Suppressor macrophage treated with lipopolysaccharide for 1 hour (primary cell): ENCODE measurements around the gene GNGT1.

Source experiments
- DNase-seq, 3 donors: peaks; one replicate each; pipeline ENCODE4 v3.0.0-alpha.2; 2020 to 2022

The GNGT1 gene

GRCh38 chr7:93906267-93906666, at the start of gene GNGT1:
Gene GNGT1, plus strand, starts transcription at chr7:93906567. Its CDS starts 180 bp downstream, at chr7:93906747.
- no peak for DNase-seq

DNA sequence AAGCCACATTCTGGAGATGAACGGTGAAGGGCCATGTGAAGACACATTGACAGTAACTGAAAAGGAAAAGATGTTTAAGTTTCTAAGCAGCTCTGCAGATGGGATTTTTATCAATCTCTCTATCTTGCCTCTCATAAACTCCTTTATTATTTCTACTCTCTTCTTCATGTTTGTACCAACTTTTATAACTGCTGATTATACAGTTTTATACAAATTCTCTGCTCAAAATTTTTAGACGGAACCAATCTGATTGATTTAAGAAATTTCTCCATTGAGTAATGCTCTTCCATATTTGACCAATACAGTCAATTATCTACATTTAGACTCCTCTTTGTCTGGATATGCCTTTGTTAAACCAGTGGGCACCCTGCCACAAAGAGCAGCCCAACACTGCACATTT, 47.5 kb upstream of the GNGT1 start:
- no peak for DNase-seq

- DNase-seq: no peak
These were observed 46.1 kb upstream of the GNGT1 start for GRCh38 chr7:93860261-93860660.

GRCh38 chr7:93861325-93861949, 44.9 kb upstream of the GNGT1 start:
- no peak for DNase-seq

DNA sequence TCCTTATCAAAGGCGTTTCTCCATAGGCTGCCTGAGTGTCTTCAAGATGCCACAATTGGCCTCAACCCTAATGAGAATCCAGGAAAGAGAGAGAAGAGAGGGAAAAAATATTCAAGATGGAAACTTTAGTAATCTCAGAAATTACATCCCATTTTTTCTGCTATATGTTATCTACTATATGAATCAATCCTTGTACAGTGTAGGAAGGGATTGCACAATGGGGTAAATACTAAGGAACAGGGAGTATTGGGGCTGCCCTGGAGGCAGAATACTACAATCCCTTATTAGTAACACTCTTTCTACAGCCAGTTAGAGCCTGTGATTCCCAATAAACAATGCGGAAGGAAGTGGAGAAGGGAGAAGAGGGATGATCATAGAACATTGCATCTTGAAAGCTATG, 43.7 kb upstream of the GNGT1 start:
- no peak for DNase-seq

GRCh38 chr7:93866886-93867285, 39.5 kb upstream of the GNGT1 start:
- DNase-seq: no peak

DNA sequence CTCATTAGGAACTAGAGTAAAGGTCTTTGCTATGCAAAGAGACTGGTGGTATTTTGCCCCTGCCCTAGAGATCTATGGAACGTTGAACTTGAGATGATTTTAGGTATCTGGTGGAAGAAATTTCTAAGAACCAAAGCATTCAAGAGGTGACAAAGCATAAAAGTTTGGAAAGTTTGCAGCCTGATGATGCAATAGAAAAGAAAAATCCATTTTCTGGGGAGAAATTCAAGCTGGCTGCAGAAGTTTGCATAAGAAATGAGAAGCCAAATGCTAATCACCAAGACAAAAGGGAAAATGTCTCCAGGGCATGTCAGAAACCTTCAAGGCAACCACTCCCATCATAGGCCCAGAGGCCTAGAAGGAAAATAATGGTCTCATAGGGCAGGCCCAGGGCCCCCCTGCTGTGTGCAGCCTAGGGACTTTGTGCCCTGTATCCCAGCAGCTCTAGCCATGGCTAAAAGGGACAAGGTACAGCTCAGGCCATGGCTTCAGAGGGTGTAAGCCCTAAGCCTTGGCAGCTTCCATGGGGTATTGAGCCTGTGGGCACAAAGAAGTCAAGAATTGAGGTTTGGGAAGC, 32.3 kb upstream of the GNGT1 start:
- no peak for DNase-seq

- no peak for DNase-seq
These were observed 28.6 kb upstream of the GNGT1 start for GRCh38 chr7:93877742-93878141.

DNA sequence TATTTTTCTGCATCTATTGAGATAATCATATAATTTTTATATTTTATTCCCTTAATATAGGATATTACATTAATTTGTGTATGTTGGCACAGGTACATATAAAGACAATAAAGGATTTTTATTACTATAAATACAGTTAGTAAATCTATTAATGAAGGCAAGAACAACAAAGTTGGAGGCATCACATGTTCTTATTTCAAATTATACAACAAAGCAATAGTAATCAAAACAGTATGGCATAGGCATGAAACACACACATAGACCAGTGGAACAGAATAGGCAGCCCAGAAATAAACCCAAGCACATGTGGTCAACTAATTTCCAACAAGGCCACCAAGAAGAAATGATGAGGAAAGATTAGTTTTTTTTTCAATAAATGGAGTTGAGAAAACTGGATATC, 27.0 kb upstream of the GNGT1 start:
- DNase-seq: no peak

GRCh38 chr7:93882468-93882867, 23.9 kb upstream of the GNGT1 start:
- no peak for DNase-seq

DNA sequence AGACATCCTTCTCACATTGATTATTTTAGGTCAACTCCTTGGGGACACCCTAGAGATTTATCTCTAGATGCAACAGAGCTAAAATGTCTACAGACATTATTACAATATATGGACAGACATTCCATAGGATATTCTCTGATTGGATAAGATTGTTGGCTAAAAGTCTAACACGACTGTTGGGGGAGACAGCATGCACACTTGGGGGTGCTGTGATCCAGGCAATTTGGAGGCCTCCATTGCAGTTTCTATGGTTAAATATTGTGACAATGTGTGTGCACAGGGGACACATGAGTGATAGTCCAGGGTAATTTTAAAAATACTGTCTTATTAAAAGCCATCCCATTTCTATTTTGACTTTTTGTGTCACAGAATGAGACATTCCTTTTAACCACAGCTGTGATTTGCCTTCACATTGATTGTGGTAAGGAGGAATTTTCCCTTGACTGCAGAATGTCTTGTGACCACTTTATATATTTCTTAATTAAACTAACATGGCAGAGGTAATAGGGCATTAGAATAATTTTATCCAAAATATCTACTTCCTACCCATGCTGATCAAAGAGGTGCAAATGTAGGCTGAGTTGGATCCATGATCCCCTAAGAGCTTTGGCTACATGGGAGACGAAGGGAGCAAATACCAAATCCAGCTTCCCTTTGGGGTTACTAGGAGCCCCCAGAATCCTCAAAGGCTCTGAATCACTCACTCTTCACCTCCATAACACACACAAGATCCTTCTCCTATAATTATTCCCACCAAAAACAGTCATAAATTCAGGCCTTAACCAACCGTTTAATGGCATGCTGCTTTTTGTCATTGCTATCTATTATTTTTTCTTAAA, 23.1 kb upstream of the GNGT1 start:
- DNase-seq: no peak

DNA sequence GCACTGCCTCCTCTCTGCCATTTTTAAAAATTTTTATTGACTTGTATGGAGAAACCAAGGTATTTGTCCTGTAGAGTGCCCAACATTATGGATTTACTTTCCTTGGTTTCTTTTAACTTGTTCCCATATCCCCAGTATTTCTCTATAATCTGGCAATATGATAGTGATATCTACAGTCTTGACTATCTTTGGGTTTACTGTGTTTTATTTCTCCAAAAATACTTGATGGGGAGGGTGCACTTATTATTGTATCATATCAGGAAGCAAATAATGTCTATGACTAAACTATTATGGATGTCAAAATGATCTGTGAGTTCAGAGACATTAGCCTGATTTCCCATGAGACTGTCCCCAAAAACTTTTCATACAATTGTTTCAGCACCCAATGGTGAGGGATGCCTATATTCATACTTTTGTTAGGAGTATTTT, 22.4 kb upstream of the GNGT1 start:
- no peak for DNase-seq

DNA sequence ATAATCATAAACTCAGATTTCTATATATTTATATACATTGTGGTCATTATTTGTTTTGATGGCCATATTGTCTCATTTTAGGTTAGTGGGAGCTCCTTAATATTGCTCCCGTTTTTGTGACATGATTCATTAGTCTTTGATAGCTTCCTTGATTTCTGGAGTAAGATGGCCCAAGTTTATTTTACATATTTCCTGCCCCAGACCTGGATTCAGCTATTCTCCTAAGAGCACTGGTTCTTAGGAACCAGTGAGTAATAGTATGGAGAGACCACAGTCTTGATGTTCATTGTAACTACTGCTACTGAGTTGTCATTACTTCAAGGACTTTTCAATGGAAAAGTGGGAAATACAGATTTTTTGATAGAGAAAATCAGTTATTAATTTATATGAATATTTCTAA, 21.8 kb upstream of the GNGT1 start:
- no peak for DNase-seq

GRCh38 chr7:93889261-93889660, 17.1 kb upstream of the GNGT1 start:
- no peak for DNase-seq

GRCh38 chr7:93890041-93890463, 16.3 kb upstream of the GNGT1 start:
- DNase-seq: peak in 1 of 3 donors; percentile 19

- DNase-seq: peak; percentile 53 to 72 (median 67)
These were observed 15.8 kb upstream of the GNGT1 start, which contains the start of gene TFPI2 for GRCh38 chr7:93890464-93891068. Gene TFPI2, minus strand, starts transcription at chr7:93890753. Its CDS starts 75 bp downstream, at chr7:93890678.

- no peak for DNase-seq
These were observed 11.9 kb upstream of the GNGT1 start for GRCh38 chr7:93894426-93894825.

DNA sequence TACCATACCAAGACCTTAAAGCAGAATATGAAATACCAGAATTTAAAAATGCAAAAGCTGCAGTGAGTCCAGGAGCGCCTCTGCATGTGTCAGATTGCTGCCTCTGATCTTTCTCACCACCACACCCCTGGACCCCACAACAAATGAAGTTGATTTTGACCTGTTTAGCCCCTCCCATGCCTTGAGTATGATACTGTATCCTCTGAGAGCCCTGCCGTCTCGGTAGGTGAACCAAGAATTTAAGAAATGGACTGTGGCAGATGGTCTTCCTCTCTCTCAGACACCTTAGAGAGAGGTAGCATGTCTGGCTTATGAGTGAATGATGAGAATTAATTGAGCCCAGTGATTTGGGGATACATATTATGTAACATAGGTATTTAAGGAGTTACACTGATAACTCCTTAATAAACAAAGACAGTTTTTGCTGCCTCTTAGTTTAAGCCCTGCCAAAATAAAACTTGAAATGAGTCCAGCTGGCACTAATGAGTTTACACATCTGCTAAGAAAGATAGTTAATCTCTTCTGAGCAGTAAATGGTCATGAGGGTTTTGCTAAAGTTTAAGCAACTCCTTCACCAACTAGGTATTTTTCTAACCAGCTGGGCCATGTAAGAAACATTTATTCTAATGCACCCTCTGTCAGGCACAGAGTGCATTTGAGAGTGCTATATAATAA, 11.3 kb upstream of the GNGT1 start:
- DNase-seq: no peak

GRCh38 chr7:93895859-93896600, 10.3 kb upstream of the GNGT1 start:
- no peak for DNase-seq

GRCh38 chr7:93897680-93898079, 8.7 kb upstream of the GNGT1 start:
- DNase-seq: no peak

- peak; percentile 58 to 69 (median 68) for DNase-seq
These were observed 3.5 kb upstream of the GNGT1 start for GRCh38 chr7:93902777-93903423.
